Activated CD4-positive, alpha-beta T cell treated with anti-CD3 and anti-CD28 coated beads, Interleukin-2, amount 10 ng/mL, durations not matched to agents 7 days and 5 days (primary cell): Measurements from ENCODE around the gene ZNF407. TPM values are rescaled to one million over a fixed set of nuclear protein-coding genes. Genes with fewer than 3 reads are reported as not detected.

Experiments used
- CTCF ChIA-PET: fragments of 350-600 bp; sonication (Branson Sonifier 250); formaldehyde crosslinking; loops from one replicate; lab custom pipeline; 2021; ENCODE audit warnings: antibody characterized with exemption; lab: Charles Lee
- POLR2A ChIA-PET: fragments of 350-600 bp; sonication (Branson Sonifier 250); formaldehyde crosslinking; loops from one replicate; lab custom pipeline; 2021; ENCODE audit warnings: antibody characterized with exemption; lab: Charles Lee
- DNase-seq: peaks from one replicate; pipeline ENCODE4 v3.0.0-alpha.2; 2020
- H3K27ac Mint-ChIP-seq: one replicate; pipeline ENCODE4 v1.8.0; 2021; ENCODE audit warnings: mild to moderate bottlenecking, moderate library complexity, mixed read lengths
- H3K27me3 Mint-ChIP-seq: one replicate; pipeline ENCODE4 v1.8.0; 2021; ENCODE audit warnings: mixed read lengths
- H3K36me3 Mint-ChIP-seq: one replicate; pipeline ENCODE4 v1.8.0; 2021; ENCODE audit warnings: low read depth, mixed read lengths
- H3K4me1 Mint-ChIP-seq: one replicate; pipeline ENCODE4 v1.8.0; 2021; ENCODE audit warnings: mixed read lengths
- H3K4me3 Mint-ChIP-seq: one replicate; pipeline ENCODE4 v1.8.0; 2021; ENCODE audit warnings: mild to moderate bottlenecking, moderate library complexity, mixed read lengths
- H3K9me3 Mint-ChIP-seq: one replicate; pipeline ENCODE4 v1.8.0; 2021; ENCODE audit warnings: mixed read lengths
- total RNA-seq, 2 experiments: library from RNA; stranded (reverse); gene quantifications; one replicate each; pipeline ENCODE4 v1.2.3, GENCODE V29; 2021

The ZNF407 gene
- total RNA-seq, 2 experiments from 2014 or later, result 19.3 TPM

- Mint-ChIP-seq H3K36me3 (peaks cover 4% of the 10 kb centered on the region), H3K27ac (no peak overlapping the region), H3K9me3 (no peaks in the 10 kb centered on the region), H3K4me1 (no peaks in the 10 kb centered on the region), H3K4me3 (no peak overlapping the region), H3K27me3 (no peaks in the 10 kb centered on the region)
- no peak for DNase-seq
- ChIA-PET CTCF (no interaction called here), POLR2A (no interaction called here)
Measured at GRCh38 chr18:74699455-74699854, 101.8 kb downstream of the ZNF407 start.

GRCh38 chr18:74702950-74703349 is 105.3 kb downstream of the ZNF407 start:
- Mint-ChIP-seq H3K4me3 (no peak overlapping the region), H3K27me3 (no peaks in the 10 kb centered on the region), H3K27ac (no peak overlapping the region), H3K9me3 (no peaks in the 10 kb centered on the region), H3K4me1 (peaks cover 2% of the 10 kb centered on the region), H3K36me3 (peaks cover 4% of the 10 kb centered on the region)
- ChIA-PET CTCF (no interaction called here), POLR2A (no interaction called here)
- no peak for DNase-seq

- Mint-ChIP-seq H3K27me3 (no peaks in the 10 kb centered on the region), H3K27ac (no peak overlapping the region), H3K9me3 (no peaks in the 10 kb centered on the region), H3K4me3 (no peak overlapping the region), H3K4me1 (peaks cover 2% of the 10 kb centered on the region), H3K36me3 (peaks cover 4% of the 10 kb centered on the region)
- CTCF ChIA-PET, result no interaction called here
- no peak for DNase-seq
- POLR2A ChIA-PET, result no interaction called here
Measured at GRCh38 chr18:74708169-74708568, 110.5 kb downstream of the ZNF407 start.

GRCh38 chr18:74709452-74709851 is 111.8 kb downstream of the ZNF407 start:
- Mint-ChIP-seq H3K36me3 (no peaks in the 10 kb centered on the region), H3K4me3 (no peak overlapping the region), H3K4me1 (peaks cover 2% of the 10 kb centered on the region), H3K27me3 (no peaks in the 10 kb centered on the region), H3K9me3 (no peaks in the 10 kb centered on the region), H3K27ac (no peak overlapping the region)
- CTCF ChIA-PET, result no interaction called here
- no peak for DNase-seq
- POLR2A ChIA-PET, result no interaction called here

- Mint-ChIP-seq H3K4me3 (no peak overlapping the region), H3K27me3 (no peaks in the 10 kb centered on the region), H3K27ac (no peak overlapping the region), H3K36me3 (no peaks in the 10 kb centered on the region), H3K4me1 (no peaks in the 10 kb centered on the region), H3K9me3 (no peaks in the 10 kb centered on the region)
- DNase-seq, result no peak
- POLR2A ChIA-PET, result no interaction called here
- CTCF ChIA-PET, result no interaction called here
Measured at GRCh38 chr18:74714120-74714519, 116.5 kb downstream of the ZNF407 start.

GRCh38 chr18:74714791-74715190 is 117.1 kb downstream of the ZNF407 start:
- Mint-ChIP-seq H3K4me3 (no peak overlapping the region), H3K27me3 (no peaks in the 10 kb centered on the region), H3K36me3 (no peaks in the 10 kb centered on the region), H3K27ac (no peak overlapping the region), H3K4me1 (no peaks in the 10 kb centered on the region), H3K9me3 (no peaks in the 10 kb centered on the region)
- ChIA-PET CTCF (no interaction called here), POLR2A (no interaction called here)
- no peak for DNase-seq

- ChIA-PET CTCF (no interaction called here), POLR2A (no interaction called here)
- Mint-ChIP-seq H3K4me1 (no peaks in the 10 kb centered on the region), H3K4me3 (no peak overlapping the region), H3K27ac (no peak overlapping the region), H3K36me3 (no peaks in the 10 kb centered on the region), H3K9me3 (no peaks in the 10 kb centered on the region), H3K27me3 (no peaks in the 10 kb centered on the region)
- no peak for DNase-seq
Measured at GRCh38 chr18:74715306-74715705, 117.6 kb downstream of the ZNF407 start.

GRCh38 chr18:74715865-74716712 is 118.4 kb downstream of the ZNF407 start:
- ChIA-PET CTCF (no interaction called here), POLR2A (no interaction called here)
- DNase-seq, result no peak
- H3K36me3 Mint-ChIP-seq, result no peaks in the 10 kb centered on the region
- no peaks in the 10 kb centered on the region for H3K4me1 Mint-ChIP-seq
- H3K27ac Mint-ChIP-seq, result no peak overlapping the region
- H3K27me3 Mint-ChIP-seq, result no peaks in the 10 kb centered on the region
- no peaks in the 10 kb centered on the region for H3K9me3 Mint-ChIP-seq
- H3K4me3 Mint-ChIP-seq, result no peak overlapping the region

GRCh38 chr18:74718312-74718711 is 120.6 kb downstream of the ZNF407 start:
- no peak for DNase-seq
- H3K4me1 Mint-ChIP-seq, result peaks cover 11% of the 10 kb centered on the region
- H3K27me3 Mint-ChIP-seq, result no peaks in the 10 kb centered on the region
- H3K9me3 Mint-ChIP-seq, result no peaks in the 10 kb centered on the region
- CTCF ChIA-PET, result no interaction called here
- POLR2A ChIA-PET, result no interaction called here
- H3K36me3 Mint-ChIP-seq, result no peaks in the 10 kb centered on the region
- H3K4me3 Mint-ChIP-seq, result no peak overlapping the region
- H3K27ac Mint-ChIP-seq, result no peak overlapping the region

- Mint-ChIP-seq H3K27ac (no peak overlapping the region), H3K9me3 (no peaks in the 10 kb centered on the region), H3K27me3 (no peaks in the 10 kb centered on the region), H3K4me1 (peaks cover 13% of the 10 kb centered on the region), H3K4me3 (no peak overlapping the region), H3K36me3 (no peaks in the 10 kb centered on the region)
- DNase-seq, result no peak
- POLR2A ChIA-PET, result no interaction called here
- CTCF ChIA-PET, result no interaction called here
Measured at GRCh38 chr18:74722237-74722636, 124.6 kb downstream of the ZNF407 start.

GRCh38 chr18:74724186-74724585 is 126.5 kb downstream of the ZNF407 start:
- DNase-seq, result no peak
- POLR2A ChIA-PET, result no interaction called here
- peaks cover 13% of the 10 kb centered on the region for H3K4me1 Mint-ChIP-seq

GRCh38 chr18:74725690-74726089 is 128.0 kb downstream of the ZNF407 start:
- Mint-ChIP-seq H3K4me1 (peaks cover 13% of the 10 kb centered on the region), H3K27ac (no peak overlapping the region), H3K4me3 (no peak overlapping the region), H3K9me3 (no peaks in the 10 kb centered on the region), H3K36me3 (peaks cover 4% of the 10 kb centered on the region), H3K27me3 (no peaks in the 10 kb centered on the region)
- no peak for DNase-seq
- ChIA-PET CTCF (no interaction called here), POLR2A (no interaction called here)

More at GRCh38 chr18:74724186-74724585, 126.5 kb downstream of the ZNF407 start:
- Mint-ChIP-seq H3K36me3 (peaks cover 1% of the 10 kb centered on the region), H3K27ac (no peak overlapping the region), H3K4me3 (no peak overlapping the region), H3K9me3 (no peaks in the 10 kb centered on the region), H3K27me3 (no peaks in the 10 kb centered on the region)
- CTCF ChIA-PET, result no interaction called here

GRCh38 chr18:74728586-74728985 is 130.9 kb downstream of the ZNF407 start:
- H3K27me3 Mint-ChIP-seq, result no peaks in the 10 kb centered on the region
- no peak overlapping the region for H3K4me3 Mint-ChIP-seq
- ChIA-PET POLR2A (no interaction called here), CTCF (no interaction called here)
- H3K27ac Mint-ChIP-seq, result no peak overlapping the region
- H3K4me1 Mint-ChIP-seq, result peaks cover 2% of the 10 kb centered on the region
- no peaks in the 10 kb centered on the region for H3K9me3 Mint-ChIP-seq
- no peak for DNase-seq
- peaks cover 4% of the 10 kb centered on the region for H3K36me3 Mint-ChIP-seq

GRCh38 chr18:74731097-74731496 is 133.4 kb downstream of the ZNF407 start:
- no peaks in the 10 kb centered on the region for H3K27me3 Mint-ChIP-seq
- no peak overlapping the region for H3K27ac Mint-ChIP-seq
- POLR2A ChIA-PET, result no interaction called here
- H3K4me1 Mint-ChIP-seq, result peaks cover 2% of the 10 kb centered on the region
- H3K9me3 Mint-ChIP-seq, result no peaks in the 10 kb centered on the region
- H3K4me3 Mint-ChIP-seq, result no peak overlapping the region
- CTCF ChIA-PET, result interaction anchor here (1.0 kb wide), 1 partner anchor 16 kb away, joined by 3 read pairs; no protein-coding TSS in a partner anchor
- DNase-seq, result no peak
- H3K36me3 Mint-ChIP-seq, result peaks cover 4% of the 10 kb centered on the region
